GM21381 (cell line): ENCODE results near the gene MAB21L4.
"Not testable (repeated sequence)": the region's sequence is repeated elsewhere in the genome, so short reads cannot be mapped to it uniquely, and the experiment has no call there.

Source experiments
- ATAC-seq: cut with Tn5 transposase; IDR thresholded peaks from one replicate; pipeline ENCODE4 v1.9.1; 2021; ENCODE audit warnings: mild to moderate bottlenecking, moderate library complexity; ENCODE audit not compliant: unreplicated experiment

Gene MAB21L4

DNA sequence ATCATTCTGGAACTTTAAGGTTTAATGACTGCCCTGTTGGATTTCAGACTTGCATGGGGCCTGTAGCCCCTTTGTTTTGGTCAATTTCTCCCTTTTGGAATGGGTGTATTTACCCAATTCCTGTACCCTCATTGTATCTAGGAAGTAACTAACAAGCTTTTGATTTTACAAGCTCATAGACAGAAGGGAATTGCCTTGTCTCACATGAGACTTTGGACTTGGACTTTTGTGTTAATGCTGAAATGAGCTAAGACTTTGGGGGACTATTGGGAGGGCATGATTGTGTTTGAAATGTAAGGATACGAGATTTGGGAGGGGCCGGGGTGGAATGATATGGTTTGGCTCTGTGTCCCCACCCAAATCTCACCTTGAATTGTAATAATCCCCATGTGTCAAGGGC is 49.6 kb downstream of the MAB21L4 start:
- not testable (repeated sequence) for ATAC-seq

DNA sequence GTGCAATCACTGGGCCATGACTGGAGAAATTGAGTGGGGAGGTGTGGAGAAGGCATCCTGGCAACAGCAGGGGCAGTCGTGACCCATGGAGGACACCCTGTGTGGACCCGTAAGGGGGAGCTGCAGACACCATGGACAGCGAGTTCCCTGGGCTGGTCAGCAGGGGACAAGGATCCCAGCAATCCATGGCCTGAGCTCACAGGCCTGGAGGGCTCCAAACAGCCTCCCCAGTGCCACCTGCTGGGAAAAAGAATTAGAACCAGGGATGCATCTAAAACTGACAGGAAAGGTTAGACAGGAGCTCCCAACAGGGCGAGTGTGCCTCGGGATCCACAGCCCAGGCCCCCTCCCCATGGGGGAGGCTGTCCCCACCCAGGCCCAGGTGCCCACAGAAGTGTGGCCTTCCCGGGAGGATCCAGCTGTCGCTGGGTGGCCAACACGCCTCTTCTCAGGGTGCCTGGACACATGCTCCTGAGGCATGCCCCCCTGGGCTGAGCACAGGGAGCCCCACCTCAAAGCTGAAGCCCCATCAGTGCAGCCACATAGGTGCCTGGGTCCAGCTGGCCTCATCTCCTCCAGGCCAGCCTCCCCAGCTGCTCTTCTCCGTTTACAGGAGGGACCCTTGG is 55.4 kb downstream of the MAB21L4 start:
- no peak for ATAC-seq

DNA sequence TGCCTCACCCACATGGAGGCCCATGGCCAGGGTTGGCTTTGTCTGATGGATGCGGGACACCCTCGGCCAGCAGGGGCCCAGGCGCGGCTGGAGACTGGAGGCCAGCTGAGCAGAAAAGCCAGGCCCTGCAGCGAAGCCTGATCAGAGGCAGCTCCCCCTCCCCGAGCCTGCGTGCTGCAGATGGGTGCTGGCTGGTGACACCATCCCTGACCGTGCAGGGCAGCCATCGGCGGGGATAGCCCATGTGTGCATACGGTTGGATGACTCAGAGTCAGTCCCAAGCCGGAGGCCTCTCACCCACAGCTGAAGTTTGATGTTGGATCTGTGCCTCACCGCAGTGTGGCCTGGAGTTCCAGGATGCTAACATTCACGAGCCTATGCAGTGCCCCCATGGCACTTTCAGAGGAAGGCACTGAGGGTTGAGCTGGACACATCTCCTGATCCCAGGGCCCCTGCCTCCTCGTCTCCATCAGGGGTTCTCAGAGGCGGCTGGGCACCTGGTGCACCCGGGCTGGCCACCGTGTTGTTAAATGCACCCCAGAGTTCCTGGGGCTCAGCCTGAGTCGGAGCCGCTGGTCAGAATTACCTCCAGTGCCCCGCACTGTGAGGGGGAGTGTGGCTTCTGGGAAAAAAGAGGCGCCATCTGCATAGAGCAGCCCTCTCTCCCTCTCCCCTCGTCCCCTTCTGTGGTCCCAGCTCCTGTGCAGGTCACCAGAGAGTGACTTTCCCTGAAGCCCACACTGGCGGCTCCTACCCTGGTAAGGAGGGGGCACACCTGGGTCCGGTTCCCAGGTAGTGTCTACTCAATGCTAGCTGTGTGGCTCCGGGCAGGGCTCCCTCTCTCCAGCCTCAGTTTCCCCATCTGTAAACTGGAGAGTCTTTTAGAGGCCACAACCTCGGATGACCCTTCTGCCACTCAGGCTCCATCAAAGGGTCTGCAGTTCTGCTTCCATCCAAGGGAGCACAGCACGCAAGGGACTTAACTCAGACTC is 56.5 kb downstream of the MAB21L4 start:
- ATAC-seq: no peak

DNA sequence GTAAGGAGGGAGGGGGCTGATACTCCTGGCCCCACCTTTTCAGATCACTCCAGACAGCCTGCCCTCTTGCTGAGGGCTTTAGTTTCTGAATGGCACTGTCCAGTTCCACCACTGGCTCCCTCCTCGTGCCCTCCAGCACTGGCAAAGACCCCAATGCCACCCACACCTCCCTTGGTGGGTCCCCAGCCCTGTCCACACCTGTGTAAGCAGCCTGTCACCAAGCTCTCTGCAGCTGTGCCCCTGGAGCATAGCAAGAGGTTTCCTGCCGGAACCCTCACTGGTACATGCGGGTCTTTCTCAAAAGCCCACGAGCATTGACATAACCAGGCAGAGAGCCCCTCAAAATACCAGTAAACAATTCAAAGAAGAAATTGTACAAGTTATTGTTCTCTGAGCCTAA is 58.3 kb downstream of the MAB21L4 start:
- no peak for ATAC-seq

- no peak for ATAC-seq
Measured at GRCh38 chr2:240836781-240837467, 59.0 kb downstream of the MAB21L4 start.
